Keratinocyte (primary cell): ENCODE results near the gene METTL8. TPM values are rescaled to one million over a fixed set of nuclear protein-coding genes. Genes with fewer than 3 reads are reported as not detected.

ENCODE experiments used
- DNase-seq: peaks from one replicate; pipeline ENCODE4 v3.0.0-alpha.2; 2011; ENCODE audit warnings: low read depth, missing footprints, low spot score
- FAIRE-seq: peaks from 2 replicates; lab custom pipeline; 2011; peaks lifted over from hg19 to GRCh38; lab: Jason Lieb, UNC
- H2AFZ ChIP-seq: 2 replicates; pipeline ENCODE4 v1.6.0; 2012; ENCODE audit warnings: low read length, control low read depth, inconsistent platforms; ENCODE audit not compliant: control insufficient read depth
- H3K27ac ChIP-seq: 2 replicates; pipeline ENCODE4 v1.5.1; 2011; ENCODE audit warnings: low read length; ENCODE audit not compliant: control insufficient read depth, insufficient read depth
- H3K27me3 ChIP-seq: 3 replicates; pipeline ENCODE4 v1.6.0; 2011; ENCODE audit warnings: low read length; ENCODE audit not compliant: control insufficient read depth, insufficient read depth; ENCODE audit errors: extremely low read depth
- H3K36me3 ChIP-seq, 2 experiments: 2 replicates in 1 of 2; 3 replicates in 1 of 2; pipeline ENCODE4 v1.5.1; 2011; ENCODE audit warnings: low read length in 2 of 2, mild to moderate bottlenecking in 1 of 2; ENCODE audit not compliant: control insufficient read depth in 2 of 2, insufficient read depth in 2 of 2; ENCODE audit errors: extremely low read depth in 1 of 2
- H3K4me1 ChIP-seq: 3 replicates; pipeline ENCODE4 v1.5.1; 2011; ENCODE audit warnings: low read length; ENCODE audit not compliant: control insufficient read depth, insufficient read depth; ENCODE audit errors: extremely low read depth
- H3K4me2 ChIP-seq: 3 replicates; pipeline ENCODE4 v1.6.0; 2011; ENCODE audit warnings: low read depth, low read length; ENCODE audit not compliant: control insufficient read depth, insufficient read depth; ENCODE audit errors: extremely low read depth
- H3K4me3 ChIP-seq, 3 experiments: fragments of 200-600 bp in 1 of 3; sonication (generic) in 1 of 3; 2 replicates in 2 of 3; 3 replicates in 1 of 3; pipeline ENCODE4 v1.5.1; 2011 to 2016; ENCODE audit warnings: low read length in 3 of 3, mild to moderate bottlenecking in 3 of 3, control low read depth in 2 of 3, inconsistent platforms in 1 of 3, low read depth in 1 of 3, mixed read lengths in 1 of 3, mixed run types in 1 of 3, moderate library complexity in 1 of 3; ENCODE audit not compliant: control insufficient read depth in 2 of 3, insufficient read depth in 2 of 3; ENCODE audit errors: extremely low read depth in 1 of 3
- H3K79me2 ChIP-seq: 2 replicates; pipeline ENCODE4 v1.6.0; 2012; ENCODE audit warnings: low read length; ENCODE audit not compliant: control insufficient read depth, insufficient read depth
- H3K9ac ChIP-seq: 3 replicates; pipeline ENCODE4 v1.6.0; 2011; ENCODE audit warnings: low read length; ENCODE audit not compliant: control insufficient read depth, insufficient read depth; ENCODE audit errors: extremely low read depth
- H3K9me1 ChIP-seq: 3 replicates; pipeline ENCODE4 v1.6.0; 2011; ENCODE audit warnings: low read length; ENCODE audit not compliant: control insufficient read depth, insufficient read depth; ENCODE audit errors: extremely low read depth
- H3K9me3 ChIP-seq: 2 replicates; pipeline ENCODE4 v1.5.1; 2012; ENCODE audit warnings: low read depth, low read length; ENCODE audit not compliant: control insufficient read depth
- H4K20me1 ChIP-seq: 3 replicates; pipeline ENCODE4 v1.6.0; 2011; ENCODE audit warnings: low read length; ENCODE audit not compliant: control insufficient read depth, insufficient read depth; ENCODE audit errors: extremely low read depth
- EZH2 ChIP-seq: IDR thresholded peaks from one replicate; pipeline ENCODE4 v1.6.1; 2012; ENCODE audit warnings: inconsistent platforms, mild to moderate bottlenecking, low read length, moderate library complexity
- dilution Hi-C: fragments of 300-500 bp; cut with MboI; formaldehyde crosslinking; loops from one replicate; pipeline ENCODE4 v1.7.0; 2020; ENCODE audit warnings: low sequenced_read_pairs; ENCODE audit not compliant: extremely low pct_ligation_motif_present
- polyA plus RNA-seq, 5 experiments: library from polyadenylated mRNA; depleted of rRNA in 3 of 5; stranded (reverse) in 3 of 5; stranded (forward) in 1 of 5; unstranded in 1 of 5; fragments of >200 nt; gene quantifications; 1 replicate in 1 of 5; 2 replicates in 3 of 5; 3 replicates in 1 of 5; pipeline versions ENCODE4 v1.2.1 to v1.2.3, GENCODE V29; 2011 to 2012; ENCODE audit warnings: missing spikeins in 2 of 5, low read depth in 1 of 5, low replicate concordance in 1 of 5
- TF ChIP-seq, protein P1 (sequence below), 3 experiments: IDR thresholded peaks in 1 of 3; conservative IDR thresholded peaks in 1 of 3; optimal IDR thresholded peaks in 1 of 3; 2 replicates in 2 of 3; 3 replicates in 1 of 3; pipeline versions ENCODE3 to v1.5.1; 2011; ENCODE audit warnings: low read length in 3 of 3, mild to moderate bottlenecking in 3 of 3, moderate library complexity in 2 of 3, control low read depth in 1 of 3, inconsistent platforms in 1 of 3; ENCODE audit not compliant: insufficient read depth in 2 of 3; ENCODE audit errors: extremely low read depth in 1 of 3

METTL8 gene
- polyA plus RNA-seq, 1 donor (not counting 4 experiments of a cell fraction or from before 2014, with no cell fraction given), result 81.2 TPM

DNA sequence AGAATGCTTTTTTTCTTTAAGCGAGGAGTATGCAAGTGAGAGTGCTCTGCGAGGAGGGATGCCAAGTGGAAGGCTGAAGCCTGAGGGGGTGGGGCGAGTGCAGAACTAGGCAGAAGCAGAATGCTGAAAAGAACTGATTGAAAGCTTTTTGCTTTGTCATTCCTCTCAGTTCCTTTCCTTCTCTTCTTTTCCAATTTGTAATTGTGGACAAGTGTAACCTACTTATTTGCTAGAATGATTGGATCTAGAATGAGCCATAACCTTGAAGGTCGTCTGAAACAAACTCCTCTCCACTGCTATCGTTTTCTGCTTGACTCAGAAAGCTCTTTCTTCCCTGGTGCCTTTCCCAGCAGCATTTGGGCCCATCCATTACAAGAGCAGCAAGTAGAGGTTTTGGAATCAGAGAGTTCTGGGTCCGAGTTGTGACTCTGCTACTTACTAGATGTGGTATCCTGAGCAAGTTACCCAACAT lies 115.3 kb downstream of the METTL8 start:
- Histone ChIP-seq H3K4me1 (no peaks in the 10 kb centered on the region), H3K9ac (no peak overlapping the region), H2AFZ (no peak overlapping the region), H3K9me1 (no peaks in the 10 kb centered on the region), H4K20me1 (no peaks in the 10 kb centered on the region), H3K9me3 (no peaks in the 10 kb centered on the region), H3K36me3 (peaks cover 0 to 6% of the 10 kb centered on the region in 2 experiments), H3K27me3 (no peaks in the 10 kb centered on the region), H3K79me2 (no peaks in the 10 kb centered on the region), H3K4me3 (no peak overlapping the region), H3K27ac (no peak overlapping the region), H3K4me2 (no peak overlapping the region)
- no peak for FAIRE-seq
- TF ChIP-seq, protein P1, sequence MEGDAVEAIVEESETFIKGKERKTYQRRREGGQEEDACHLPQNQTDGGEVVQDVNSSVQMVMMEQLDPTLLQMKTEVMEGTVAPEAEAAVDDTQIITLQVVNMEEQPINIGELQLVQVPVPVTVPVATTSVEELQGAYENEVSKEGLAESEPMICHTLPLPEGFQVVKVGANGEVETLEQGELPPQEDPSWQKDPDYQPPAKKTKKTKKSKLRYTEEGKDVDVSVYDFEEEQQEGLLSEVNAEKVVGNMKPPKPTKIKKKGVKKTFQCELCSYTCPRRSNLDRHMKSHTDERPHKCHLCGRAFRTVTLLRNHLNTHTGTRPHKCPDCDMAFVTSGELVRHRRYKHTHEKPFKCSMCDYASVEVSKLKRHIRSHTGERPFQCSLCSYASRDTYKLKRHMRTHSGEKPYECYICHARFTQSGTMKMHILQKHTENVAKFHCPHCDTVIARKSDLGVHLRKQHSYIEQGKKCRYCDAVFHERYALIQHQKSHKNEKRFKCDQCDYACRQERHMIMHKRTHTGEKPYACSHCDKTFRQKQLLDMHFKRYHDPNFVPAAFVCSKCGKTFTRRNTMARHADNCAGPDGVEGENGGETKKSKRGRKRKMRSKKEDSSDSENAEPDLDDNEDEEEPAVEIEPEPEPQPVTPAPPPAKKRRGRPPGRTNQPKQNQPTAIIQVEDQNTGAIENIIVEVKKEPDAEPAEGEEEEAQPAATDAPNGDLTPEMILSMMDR (optimal IDR thresholded peaks at IDR 0.05 in 1 of 3, IDR thresholded peaks at IDR 0.05 in 1 of 3, conservative IDR thresholded peaks at IDR 0.05 in 1 of 3; ENCODE audit: extremely low read depth in 1 of 3, insufficient read depth in 2 of 3, low read length in 3 of 3), result no peak
- no peak for TF ChIP-seq EZH2
- DNase-seq, result no peak
- dilution Hi-C loops, result no loop called here

DNA sequence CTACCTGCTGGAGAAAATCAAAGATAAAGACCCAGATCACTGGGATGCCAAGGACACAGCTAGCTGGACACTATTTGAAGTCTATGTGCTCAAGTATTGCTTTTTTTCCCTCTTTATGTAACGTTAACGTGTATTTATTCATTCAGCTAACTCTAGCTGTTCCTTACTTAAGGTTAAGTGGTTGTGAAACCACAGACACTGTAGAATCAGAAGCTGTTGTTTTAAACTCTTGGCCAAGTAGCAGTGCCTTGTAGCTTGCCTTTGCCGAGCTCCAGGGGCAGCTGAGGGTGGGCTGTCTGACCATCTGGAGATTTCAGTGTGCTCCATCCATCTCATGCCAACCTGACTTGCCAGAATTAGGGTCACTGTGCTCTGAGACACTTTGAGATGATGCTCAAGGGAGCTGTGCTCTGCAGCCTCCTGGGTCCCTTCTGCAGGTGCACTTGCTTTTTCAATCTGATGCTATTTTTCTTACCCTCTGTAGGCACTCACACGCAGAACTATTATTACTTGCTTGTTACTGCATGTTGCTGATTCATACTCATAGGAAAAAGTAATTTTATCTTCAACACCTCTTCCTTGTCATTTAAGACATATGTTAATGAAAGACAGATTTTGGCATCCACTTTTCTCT lies 116.2 kb downstream of the METTL8 start:
- no peaks in the 10 kb centered on the region for H3K27me3 ChIP-seq
- dilution Hi-C loops, result no loop called here
- H3K9ac ChIP-seq, result no peak overlapping the region
- H2AFZ ChIP-seq, result no peak overlapping the region
- no peaks in the 10 kb centered on the region for H3K9me3 ChIP-seq
- H3K36me3 ChIP-seq, result peaks cover 0 to 6% of the 10 kb centered on the region in 2 experiments
- H3K4me2 ChIP-seq, result no peak overlapping the region
- FAIRE-seq (no peak), DNase-seq (no peak)
- H3K79me2 ChIP-seq, result no peaks in the 10 kb centered on the region
- H3K27ac ChIP-seq, result no peak overlapping the region
- no peak for TF ChIP-seq EZH2
- TF ChIP-seq, protein P1 (optimal IDR thresholded peaks at IDR 0.05 in 1 of 3, IDR thresholded peaks at IDR 0.05 in 1 of 3, conservative IDR thresholded peaks at IDR 0.05 in 1 of 3; ENCODE audit: extremely low read depth in 1 of 3, insufficient read depth in 2 of 3, low read length in 3 of 3), result no peak
- no peaks in the 10 kb centered on the region for H3K9me1 ChIP-seq
- H3K4me3 ChIP-seq, result no peak overlapping the region
- no peaks in the 10 kb centered on the region for H4K20me1 ChIP-seq
- no peaks in the 10 kb centered on the region for H3K4me1 ChIP-seq
